ENCODE measurements around the gene NEDD8.

DNA sequence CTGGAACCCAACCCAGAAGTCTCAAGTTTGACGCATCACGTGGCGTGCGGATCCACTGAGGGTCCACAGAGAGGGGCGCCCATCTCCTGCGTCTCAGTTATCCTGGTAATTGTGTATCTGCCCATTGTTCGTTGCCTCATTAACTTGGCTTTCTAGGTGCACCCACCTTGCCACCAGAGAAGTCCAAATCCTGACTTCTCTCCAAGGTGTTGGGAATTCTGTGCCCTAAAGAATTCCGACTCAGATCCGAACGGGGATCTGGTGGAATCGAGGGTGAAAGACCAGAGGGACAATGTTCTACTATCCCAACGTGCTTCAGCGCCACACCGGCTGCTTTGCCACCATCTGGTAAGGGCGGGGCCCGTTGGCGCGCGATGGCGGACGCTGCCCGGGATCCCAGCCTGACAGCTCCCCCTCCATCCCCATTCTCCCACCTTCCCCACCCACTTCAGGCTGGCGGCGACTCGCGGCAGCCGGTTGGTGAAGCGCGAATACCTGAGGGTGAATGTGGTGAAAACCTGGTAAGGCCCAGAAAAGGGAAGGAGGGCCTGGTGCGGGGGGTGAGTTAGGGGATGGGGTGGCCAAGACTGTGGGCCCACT, 59.8 kb downstream of the NEDD8 start:
- TF ChIP-seq, protein P1, sequence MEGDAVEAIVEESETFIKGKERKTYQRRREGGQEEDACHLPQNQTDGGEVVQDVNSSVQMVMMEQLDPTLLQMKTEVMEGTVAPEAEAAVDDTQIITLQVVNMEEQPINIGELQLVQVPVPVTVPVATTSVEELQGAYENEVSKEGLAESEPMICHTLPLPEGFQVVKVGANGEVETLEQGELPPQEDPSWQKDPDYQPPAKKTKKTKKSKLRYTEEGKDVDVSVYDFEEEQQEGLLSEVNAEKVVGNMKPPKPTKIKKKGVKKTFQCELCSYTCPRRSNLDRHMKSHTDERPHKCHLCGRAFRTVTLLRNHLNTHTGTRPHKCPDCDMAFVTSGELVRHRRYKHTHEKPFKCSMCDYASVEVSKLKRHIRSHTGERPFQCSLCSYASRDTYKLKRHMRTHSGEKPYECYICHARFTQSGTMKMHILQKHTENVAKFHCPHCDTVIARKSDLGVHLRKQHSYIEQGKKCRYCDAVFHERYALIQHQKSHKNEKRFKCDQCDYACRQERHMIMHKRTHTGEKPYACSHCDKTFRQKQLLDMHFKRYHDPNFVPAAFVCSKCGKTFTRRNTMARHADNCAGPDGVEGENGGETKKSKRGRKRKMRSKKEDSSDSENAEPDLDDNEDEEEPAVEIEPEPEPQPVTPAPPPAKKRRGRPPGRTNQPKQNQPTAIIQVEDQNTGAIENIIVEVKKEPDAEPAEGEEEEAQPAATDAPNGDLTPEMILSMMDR (conservative IDR thresholded peaks at IDR 0.05), result no peak
- TF ChIP-seq ZFX (IDR thresholded peaks at IDR 0.05), result no peak

Measured in C4-2B (cell line).